GM18520 (cell line): Measurements from ENCODE around the gene SLC25A23.
"Not testable (repeated sequence)": the region's sequence is repeated elsewhere in the genome, so short reads cannot be mapped to it uniquely, and the experiment has no call there.

ENCODE experiments used
- ATAC-seq: cut with Tn5 transposase; IDR thresholded peaks from one replicate; pipeline ENCODE4 v1.9.1; 2021; ENCODE audit not compliant: unreplicated experiment

The SLC25A23 gene

DNA sequence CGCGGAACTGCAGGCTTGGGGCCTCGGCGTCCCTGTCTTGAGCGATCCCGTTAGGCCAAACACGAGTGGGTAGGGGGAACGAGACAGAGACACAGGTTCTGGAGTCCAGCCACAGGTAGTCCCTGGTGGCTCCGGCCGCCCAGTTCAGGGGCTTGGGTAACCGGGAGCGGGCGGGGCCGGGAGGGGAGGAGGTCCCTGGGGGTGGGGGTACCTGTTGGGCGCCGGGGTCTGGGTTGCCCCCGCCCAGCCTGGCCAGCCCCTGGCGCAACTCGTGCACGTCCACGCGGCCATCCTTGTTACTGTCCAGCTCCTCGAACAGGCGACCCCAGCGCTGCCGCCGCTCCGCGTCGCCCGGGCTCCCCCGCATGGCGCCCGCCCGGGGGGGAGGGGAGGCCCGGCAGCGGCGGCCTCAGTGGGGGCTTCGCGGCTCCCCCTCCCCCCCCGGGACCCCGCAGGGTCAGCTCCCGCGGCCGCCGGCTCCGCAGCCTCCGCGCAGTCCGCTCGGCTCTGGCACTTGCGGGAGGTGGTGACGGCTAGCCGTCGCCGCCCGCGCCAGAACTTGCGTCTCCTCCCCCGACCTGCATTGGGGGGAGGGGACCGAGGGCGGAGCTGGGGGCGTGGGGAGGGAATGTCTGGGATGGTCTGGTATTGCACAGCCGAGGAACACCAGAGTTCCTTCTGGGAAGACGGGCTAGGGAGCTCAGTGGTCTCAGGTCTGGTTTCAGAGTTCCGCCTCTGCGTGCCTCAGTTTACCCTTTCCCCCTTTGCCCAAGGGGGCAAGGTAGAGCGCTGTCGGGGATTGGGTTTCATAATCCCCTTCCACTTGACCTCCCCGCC, at the start of gene SLC25A23:
SLC25A23 (minus strand) TSS at position 531 of the 837 bp plus-strand sequence; CDS start at position 367, 164 bp downstream.
- ATAC-seq: peak; percentile 20

GRCh38 chr19:6508028-6508771, 48.6 kb upstream of the SLC25A23 start:
- not testable (repeated sequence) for ATAC-seq

- no peak for ATAC-seq
Observed at GRCh38 chr19:6503407-6504201, 44.0 kb upstream of the SLC25A23 start.

DNA sequence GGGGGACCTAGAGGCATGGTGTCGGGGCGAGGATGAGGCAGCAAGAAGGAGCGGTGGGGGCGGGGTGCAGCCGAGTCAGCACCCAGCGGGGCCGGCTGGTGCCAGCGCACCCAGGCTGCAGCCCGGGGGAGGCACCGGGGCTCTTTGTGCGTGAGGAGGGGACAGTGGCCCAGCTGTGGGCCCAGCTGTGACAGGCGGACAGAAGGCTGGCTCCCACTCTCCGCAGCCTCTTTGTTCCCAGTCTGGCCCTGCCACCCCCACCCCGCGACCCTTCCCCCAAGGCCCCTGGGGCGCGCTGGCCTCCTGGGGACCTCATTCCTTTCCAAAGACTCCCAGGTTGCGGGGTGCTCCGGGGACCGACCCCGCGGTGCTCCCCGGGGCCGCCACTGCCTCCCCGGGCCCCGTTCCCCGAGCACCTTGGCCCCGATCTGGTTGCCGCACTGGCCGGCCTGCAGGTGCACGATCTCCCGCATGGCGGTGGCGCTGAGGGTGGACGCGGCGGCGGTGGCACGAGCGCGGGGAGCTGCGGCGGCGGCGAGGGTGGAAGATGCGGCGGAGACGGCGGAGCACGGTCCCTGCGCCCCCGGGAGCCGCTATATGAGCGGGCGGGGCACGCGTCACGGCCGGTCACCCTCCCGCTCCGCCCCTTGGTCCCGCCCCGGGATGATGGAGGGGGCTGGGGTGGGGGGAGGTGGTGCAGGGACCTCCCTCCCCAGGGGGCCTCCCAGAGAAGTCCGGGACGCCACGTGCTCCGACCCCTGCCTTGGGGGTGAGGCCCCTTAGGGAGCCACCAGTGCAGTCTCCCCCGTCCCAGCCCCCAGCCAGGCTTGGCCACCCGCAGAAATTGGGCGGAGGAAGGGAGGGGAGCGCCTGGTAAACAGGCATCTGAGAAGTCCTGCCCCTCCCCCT, 42.4 kb upstream of the SLC25A23 start, which contains the start of gene TUBB4A:
TUBB4A (minus strand) TSS at position 570 of the 909 bp plus-strand sequence; CDS start at position 473, 97 bp downstream.
- ATAC-seq: no peak

GRCh38 chr19:6500837-6501739, 41.5 kb upstream of the SLC25A23 start:
- ATAC-seq: no peak

DNA sequence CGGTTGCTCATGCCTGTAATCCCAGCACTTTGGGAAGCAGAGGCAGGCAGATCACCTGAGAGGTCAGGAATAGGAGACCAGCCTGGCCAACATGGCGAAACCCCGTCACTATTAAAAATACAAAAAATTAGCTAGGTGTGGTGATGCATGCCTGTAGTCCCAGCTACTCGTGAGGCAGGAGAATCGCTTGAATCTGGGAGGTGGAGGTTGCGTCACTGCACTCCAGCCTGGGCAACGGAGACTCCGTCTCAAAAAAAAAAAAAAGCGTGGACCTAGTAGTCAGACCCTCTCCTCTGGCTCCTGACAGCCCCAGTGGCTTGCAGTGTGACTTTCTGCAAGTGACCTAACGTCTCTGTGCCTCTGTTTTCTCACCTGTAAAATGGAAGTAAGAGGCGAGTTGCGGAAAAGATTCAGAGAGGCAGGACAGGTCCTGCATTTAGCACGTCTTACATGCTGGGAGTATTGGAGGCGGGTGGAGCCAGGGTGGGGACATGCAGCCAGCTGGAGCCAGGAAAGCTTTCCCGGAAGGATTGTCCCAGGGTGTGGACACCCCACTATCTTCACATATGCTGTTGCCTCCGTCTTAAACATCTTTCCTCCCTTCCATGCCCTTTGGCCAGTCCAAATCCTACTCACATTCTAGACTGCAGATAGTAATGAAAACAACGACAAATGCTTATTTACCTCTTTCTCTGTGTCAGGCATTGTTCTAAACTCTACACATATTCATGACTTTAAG, 39.6 kb upstream of the SLC25A23 start:
- ATAC-seq: no peak

DNA sequence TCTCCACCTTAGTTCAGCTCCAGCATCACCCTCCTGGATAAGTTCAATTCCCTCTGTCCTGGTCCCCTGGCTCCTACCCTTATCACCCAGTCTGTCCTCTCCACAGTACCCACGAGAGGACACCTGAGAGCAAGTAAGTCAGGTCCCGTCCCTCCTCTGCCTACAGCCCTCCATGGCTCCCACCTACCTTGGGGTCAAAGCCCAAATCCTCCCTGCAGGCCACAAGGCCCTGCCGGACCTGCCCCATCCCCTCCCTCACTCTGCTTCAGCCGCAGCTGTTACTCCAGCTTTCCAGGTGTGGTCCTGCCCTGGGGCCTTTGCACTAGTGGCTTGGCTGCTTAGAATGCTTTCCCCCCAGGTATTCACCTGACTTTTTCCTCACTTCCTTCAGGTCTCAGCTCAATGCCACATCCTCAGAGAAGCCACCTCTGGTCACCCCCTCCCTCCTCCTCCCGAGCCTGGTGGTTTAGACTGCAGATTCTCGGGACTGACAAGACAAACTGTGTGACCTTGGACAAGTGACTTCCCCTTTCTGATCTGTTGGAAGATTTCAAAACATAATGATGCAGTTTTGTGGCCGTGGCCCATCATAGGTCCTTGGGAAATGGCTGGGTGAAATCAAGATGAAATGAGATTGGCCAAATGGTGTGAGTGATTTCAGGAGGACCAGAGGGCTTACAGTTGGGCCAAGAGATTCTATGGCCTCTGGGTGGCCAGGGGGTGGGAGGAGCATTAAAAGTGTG, 38.9 kb upstream of the SLC25A23 start:
- ATAC-seq: no peak

DNA sequence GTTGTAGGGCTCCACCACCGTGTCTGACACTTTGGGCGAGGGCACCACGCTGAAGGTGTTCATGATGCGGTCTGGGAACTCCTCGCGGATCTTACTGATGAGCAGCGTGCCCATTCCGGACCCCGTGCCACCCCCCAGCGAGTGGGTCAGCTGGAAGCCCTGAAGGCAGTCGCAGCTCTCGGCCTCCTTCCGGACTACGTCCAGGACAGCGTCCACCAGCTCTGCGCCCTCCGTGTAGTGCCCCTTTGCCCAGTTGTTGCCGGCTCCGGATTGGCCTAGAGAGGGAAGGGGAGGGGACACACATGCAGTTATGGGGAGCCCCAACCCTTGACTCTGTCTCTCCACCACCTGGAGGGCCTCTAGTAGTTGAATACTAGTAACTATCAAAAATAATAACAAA, 36.4 kb upstream of the SLC25A23 start:
- ATAC-seq: no peak

GRCh38 chr19:6494438-6495036, 34.9 kb upstream of the SLC25A23 start:
- no peak for ATAC-seq

DNA sequence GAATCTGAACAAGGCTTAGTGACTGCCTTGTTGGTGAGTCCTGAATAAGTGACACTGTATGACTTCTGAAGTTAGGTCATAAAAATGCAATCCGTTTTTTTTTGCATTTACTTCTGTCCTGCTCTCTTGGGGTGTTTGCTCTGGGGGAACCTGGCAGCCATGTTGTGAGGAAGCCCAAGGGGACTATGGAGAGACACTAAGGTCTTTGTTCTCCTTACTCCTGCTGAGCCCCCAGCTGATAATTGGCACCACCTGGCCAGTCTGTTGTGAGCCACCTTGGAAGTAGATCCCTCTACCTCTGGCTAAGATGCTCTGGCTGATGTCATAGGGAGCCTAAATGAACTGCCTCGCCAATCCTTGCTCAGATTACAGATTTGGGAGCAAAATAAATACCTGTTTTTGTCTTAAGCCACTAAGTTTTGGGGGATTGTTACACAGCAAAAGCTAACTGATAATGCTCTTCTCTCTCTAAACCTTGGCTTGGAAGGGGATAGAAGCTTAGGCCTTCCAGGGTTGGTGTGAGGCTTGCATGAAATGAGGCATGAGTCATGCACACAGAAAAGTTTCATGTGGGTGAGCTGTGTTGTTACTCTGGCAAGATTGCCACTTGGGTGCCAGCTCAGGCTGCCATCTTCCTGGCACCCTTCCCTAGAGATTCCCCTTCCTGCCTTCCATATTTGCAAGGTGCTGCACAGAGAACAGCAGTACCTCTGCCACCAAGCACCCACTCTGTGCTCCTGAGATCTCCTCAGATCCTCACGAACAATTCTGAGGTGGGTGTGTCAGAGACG, 32.4 kb upstream of the SLC25A23 start:
- no peak for ATAC-seq

DNA sequence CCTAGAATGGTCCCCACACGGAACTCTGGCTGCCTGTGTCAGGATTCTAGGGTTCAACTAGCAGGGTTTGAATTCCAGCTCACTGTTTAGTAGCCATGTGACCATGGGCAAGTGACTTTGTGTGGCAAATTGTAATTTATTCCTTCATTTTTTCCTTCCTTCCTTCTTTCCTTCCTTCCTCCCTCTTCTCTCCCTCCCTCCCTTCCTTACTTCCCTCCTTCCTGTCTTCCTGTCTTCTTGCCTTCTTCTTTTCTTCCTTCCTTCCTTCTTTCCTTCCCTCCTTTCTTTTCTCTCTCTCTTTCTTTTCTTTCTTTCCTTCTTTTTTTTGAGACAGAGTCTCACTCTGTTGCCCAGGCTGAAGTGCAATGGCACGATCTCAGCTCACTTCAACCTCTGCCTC, 30.5 kb upstream of the SLC25A23 start:
- no peak for ATAC-seq

- ATAC-seq: no peak
Observed at GRCh38 chr19:6489278-6490061, 29.9 kb upstream of the SLC25A23 start.

- no peak for ATAC-seq
Observed at GRCh38 chr19:6484831-6485230, 25.2 kb upstream of the SLC25A23 start.

GRCh38 chr19:6484230-6484629, 24.6 kb upstream of the SLC25A23 start:
- no peak for ATAC-seq

- no peak for ATAC-seq
Observed at GRCh38 chr19:6483235-6483634, 23.6 kb upstream of the SLC25A23 start.

- no peak for ATAC-seq
Observed at GRCh38 chr19:6482343-6482686, 22.7 kb upstream of the SLC25A23 start.
